ENCODE data around the gene CRISP3. TPM values are rescaled to one million over a fixed set of nuclear protein-coding genes. Genes with fewer than 3 reads are reported as not detected.

Gene CRISP3
- total RNA-seq, 4 donors from 2014 or later, result not detected

- H3K36me3 ChIP-seq, result no peaks in the 10 kb centered on the region
- DNase-seq (ENCODE audit: low spot score in 2 of 2), result no peak
- H3K9me3 ChIP-seq, result no peaks in the 10 kb centered on the region
- no peaks in the 10 kb centered on the region for H3K4me1 ChIP-seq
- TF ChIP-seq, protein P1, sequence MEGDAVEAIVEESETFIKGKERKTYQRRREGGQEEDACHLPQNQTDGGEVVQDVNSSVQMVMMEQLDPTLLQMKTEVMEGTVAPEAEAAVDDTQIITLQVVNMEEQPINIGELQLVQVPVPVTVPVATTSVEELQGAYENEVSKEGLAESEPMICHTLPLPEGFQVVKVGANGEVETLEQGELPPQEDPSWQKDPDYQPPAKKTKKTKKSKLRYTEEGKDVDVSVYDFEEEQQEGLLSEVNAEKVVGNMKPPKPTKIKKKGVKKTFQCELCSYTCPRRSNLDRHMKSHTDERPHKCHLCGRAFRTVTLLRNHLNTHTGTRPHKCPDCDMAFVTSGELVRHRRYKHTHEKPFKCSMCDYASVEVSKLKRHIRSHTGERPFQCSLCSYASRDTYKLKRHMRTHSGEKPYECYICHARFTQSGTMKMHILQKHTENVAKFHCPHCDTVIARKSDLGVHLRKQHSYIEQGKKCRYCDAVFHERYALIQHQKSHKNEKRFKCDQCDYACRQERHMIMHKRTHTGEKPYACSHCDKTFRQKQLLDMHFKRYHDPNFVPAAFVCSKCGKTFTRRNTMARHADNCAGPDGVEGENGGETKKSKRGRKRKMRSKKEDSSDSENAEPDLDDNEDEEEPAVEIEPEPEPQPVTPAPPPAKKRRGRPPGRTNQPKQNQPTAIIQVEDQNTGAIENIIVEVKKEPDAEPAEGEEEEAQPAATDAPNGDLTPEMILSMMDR (IDR thresholded peaks at IDR 0.05), result no peak
- TF ChIP-seq POLR2A (IDR thresholded peaks at IDR 0.05) (no peak), EP300 (IDR thresholded peaks at IDR 0.05) (no peak)
- no peak overlapping the region for H3K4me3 ChIP-seq
- H3K27ac ChIP-seq, result no peak overlapping the region
- WGBS, 2 donors, result 37 to 43% methylated on average over 1 of the region's 1 CpG
- no peaks in the 10 kb centered on the region for H3K27me3 ChIP-seq
These were observed 38.1 kb upstream of the CRISP3 start for GRCh38 chr6:49782293-49782692.

- no peak for DNase-seq (ENCODE audit: low spot score in 2 of 2)
- Histone ChIP-seq H3K9me3 (no peaks in the 10 kb centered on the region), H3K36me3 (no peaks in the 10 kb centered on the region), H3K4me3 (no peak overlapping the region), H3K4me1 (no peaks in the 10 kb centered on the region), H3K27me3 (no peaks in the 10 kb centered on the region), H3K27ac (no peak overlapping the region)
- WGBS, 2 donors, result 16 to 47% methylated on average over 1 of the region's 1 CpG
- TF ChIP-seq, protein P1 (IDR thresholded peaks at IDR 0.05), result no peak
- TF ChIP-seq POLR2A (IDR thresholded peaks at IDR 0.05) (no peak), EP300 (IDR thresholded peaks at IDR 0.05) (no peak)
These were observed 32.3 kb upstream of the CRISP3 start for GRCh38 chr6:49776444-49776843.

GRCh38 chr6:49775043-49775442 lies 30.9 kb upstream of the CRISP3 start:
- Histone ChIP-seq H3K36me3 (no peaks in the 10 kb centered on the region), H3K27ac (no peak overlapping the region), H3K4me3 (no peak overlapping the region), H3K9me3 (no peaks in the 10 kb centered on the region), H3K27me3 (no peaks in the 10 kb centered on the region), H3K4me1 (no peaks in the 10 kb centered on the region)
- TF ChIP-seq, protein P1 (IDR thresholded peaks at IDR 0.05), result no peak
- TF ChIP-seq EP300 (IDR thresholded peaks at IDR 0.05) (no peak), POLR2A (IDR thresholded peaks at IDR 0.05) (no peak)
- no peak for DNase-seq (ENCODE audit: low spot score in 2 of 2)

DNA sequence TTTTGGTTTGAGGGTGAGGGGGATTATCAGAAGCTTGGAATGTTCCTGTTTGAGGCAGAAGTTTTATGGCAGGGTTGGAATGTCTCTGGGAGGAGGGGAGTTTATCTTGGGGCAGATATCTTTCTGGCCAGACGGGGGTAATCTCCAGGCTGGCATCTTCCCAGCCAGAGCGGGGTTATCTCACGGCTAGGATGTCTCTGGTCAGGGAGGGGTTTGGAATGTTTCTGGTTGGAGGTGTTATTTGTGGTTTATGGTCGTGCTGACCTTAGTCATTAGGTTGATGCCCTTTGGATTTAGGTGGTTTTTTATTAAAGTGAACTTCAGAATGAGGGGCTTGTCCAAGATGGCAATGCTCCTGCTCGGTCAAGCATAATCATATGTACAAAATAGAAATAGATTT lies 28.1 kb upstream of the CRISP3 start:
- TF ChIP-seq POLR2A (IDR thresholded peaks at IDR 0.05) (no peak), EP300 (IDR thresholded peaks at IDR 0.05) (no peak)
- TF ChIP-seq, protein P1 (IDR thresholded peaks at IDR 0.05), result no peak
- WGBS, 2 donors, result 55 to 56% methylated on average over 5 of the region's 5 CpGs
- Histone ChIP-seq H3K36me3 (no peaks in the 10 kb centered on the region), H3K27me3 (no peaks in the 10 kb centered on the region), H3K9me3 (no peaks in the 10 kb centered on the region), H3K4me1 (no peaks in the 10 kb centered on the region), H3K4me3 (no peak overlapping the region), H3K27ac (no peak overlapping the region)
- DNase-seq (ENCODE audit: low spot score in 2 of 2), result no peak

DNA sequence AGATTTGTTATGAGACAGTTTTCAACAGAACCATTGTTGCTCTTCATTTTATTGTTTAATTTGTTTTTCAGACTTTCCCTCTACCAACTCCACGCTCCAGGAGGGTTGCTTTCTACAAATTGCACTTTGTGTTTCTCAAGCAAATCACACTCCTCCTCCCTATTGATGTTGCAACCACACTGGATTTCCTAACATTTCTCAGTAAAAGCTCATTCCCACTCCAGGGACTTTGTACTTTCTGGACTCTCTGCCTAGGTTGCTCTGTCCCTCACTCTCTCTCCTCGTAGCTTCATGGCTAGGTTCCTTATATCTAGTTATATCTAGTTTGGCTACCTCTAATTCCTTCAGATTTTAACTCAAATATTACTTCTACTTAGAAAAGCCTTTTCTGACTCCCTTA lies 22.6 kb upstream of the CRISP3 start:
- Histone ChIP-seq H3K27me3 (no peaks in the 10 kb centered on the region), H3K27ac (no peak overlapping the region), H3K36me3 (no peaks in the 10 kb centered on the region), H3K4me1 (no peaks in the 10 kb centered on the region), H3K9me3 (no peaks in the 10 kb centered on the region), H3K4me3 (no peak overlapping the region)
- TF ChIP-seq POLR2A (IDR thresholded peaks at IDR 0.05) (no peak), EP300 (IDR thresholded peaks at IDR 0.05) (no peak)
- TF ChIP-seq, protein P1 (IDR thresholded peaks at IDR 0.05), result no peak
- no peak for DNase-seq (ENCODE audit: low spot score in 2 of 2)
- 71 to 73% methylated on average over 2 of the region's 2 CpGs for WGBS, 2 donors

Measured in tibial nerve (tissue), 4 donors.